Lower lobe of right lung (tissue), 2 donors: ENCODE data around the gene FAAP100. TPM values are rescaled to one million over a fixed set of nuclear protein-coding genes. Genes with fewer than 3 reads are reported as not detected.

Experiments used
- ATAC-seq, 2 donors: fragments of 200-7000 bp; cut with Tn5 transposase; one replicate each; pipeline ENCODE4 v1.9.1; 2020 to 2022; ENCODE audit warnings: mild to moderate bottlenecking in 2 of 2, moderate library complexity in 2 of 2
- DNase-seq: peaks from one replicate; pipeline ENCODE4 v3.0.0-alpha.2; 2020
- H3K27ac ChIP-seq: fragments of 200-600 bp; one replicate; pipeline ENCODE4 v1.8.0; 2022
- H3K27me3 ChIP-seq: fragments of 200-600 bp; one replicate; pipeline ENCODE4 v1.8.0; 2022; ENCODE audit warnings: low read depth
- H3K36me3 ChIP-seq: fragments of 200-600 bp; one replicate; pipeline ENCODE4 v1.8.0; 2022; ENCODE audit warnings: mild to moderate bottlenecking
- H3K4me1 ChIP-seq: fragments of 200-600 bp; one replicate; pipeline ENCODE4 v1.8.0; 2022
- H3K4me3 ChIP-seq: fragments of 200-600 bp; one replicate; pipeline ENCODE4 v1.8.0; 2022; ENCODE audit warnings: mild to moderate bottlenecking
- H3K9me3 ChIP-seq: fragments of 200-600 bp; one replicate; pipeline ENCODE4 v1.8.0; 2022
- CTCF ChIP-seq: fragments of 200-600 bp; IDR thresholded peaks from one replicate; pipeline ENCODE4 v1.8.0; 2022; ENCODE audit warnings: antibody characterized with exemption, mild to moderate bottlenecking
- intact Hi-C: fragments of 100-400 bp; cut with DNase I; formaldehyde crosslinking; loops from one replicate; pipeline ENCODE4 v1.11.0; 2022
- total RNA-seq: library from RNA; stranded (reverse); fragmentation: NEBNext Ultra II Directional; extraction: Animal tissue kit (Norgen Biotek cat#: 25700); gene quantifications from one replicate; pipeline ENCODE4 v1.2.1, GENCODE V29; 2021
- donor health status: DM: no; HTN: yes; CAD: no; lungs with severe emphysema.

The FAAP100 gene
- total RNA-seq, 1 donor from 2014 or later: 26.0 TPM

- TF ChIP-seq CTCF: no peak
- peak in 1 of 2 donors; percentile 24 for ATAC-seq
- H3K27me3 ChIP-seq: no peaks in the 10 kb centered on the region
- peaks cover 31% of the 10 kb centered on the region for H3K4me1 ChIP-seq
- intact Hi-C loops: no loop called here
- H3K27ac ChIP-seq: peak overlapping the region; percentile 49
- DNase-seq: no peak
- peaks cover 100% of the 10 kb centered on the region for H3K36me3 ChIP-seq
- no peaks in the 10 kb centered on the region for H3K9me3 ChIP-seq
- H3K4me3 ChIP-seq: no peak overlapping the region
These were observed 11.9 kb upstream of the FAAP100 start for GRCh38 chr17:81563861-81564586.

- Histone ChIP-seq H3K4me3 (no peak overlapping the region), H3K9me3 (no peaks in the 10 kb centered on the region), H3K36me3 (peaks cover 100% of the 10 kb centered on the region), H3K27me3 (no peaks in the 10 kb centered on the region), H3K27ac (no peak overlapping the region), H3K4me1 (peaks cover 18% of the 10 kb centered on the region)
- no peak for TF ChIP-seq CTCF
- intact Hi-C loops: no loop called here
- DNase-seq: no peak
- ATAC-seq: no peak
These were observed 9.3 kb upstream of the FAAP100 start for GRCh38 chr17:81561494-81561885.

GRCh38 chr17:81558941-81559806, 7.0 kb upstream of the FAAP100 start:
- H3K27ac ChIP-seq: no peak overlapping the region
- H3K36me3 ChIP-seq: peaks cover 81% of the 10 kb centered on the region
- no peak overlapping the region for H3K4me3 ChIP-seq
- no peaks in the 10 kb centered on the region for H3K9me3 ChIP-seq
- peak in 1 of 2 donors; percentile 7 for ATAC-seq
- intact Hi-C loops: no loop called here
- peaks cover under 1% of the 10 kb centered on the region for H3K4me1 ChIP-seq
- TF ChIP-seq CTCF: no peak
- no peaks in the 10 kb centered on the region for H3K27me3 ChIP-seq
- DNase-seq: no peak

- H3K27ac ChIP-seq: no peak overlapping the region
- H3K27me3 ChIP-seq: no peaks in the 10 kb centered on the region
- peaks cover 12% of the 10 kb centered on the region for H3K4me1 ChIP-seq
- no peaks in the 10 kb centered on the region for H3K9me3 ChIP-seq
- DNase-seq: no peak
- no peak overlapping the region for H3K4me3 ChIP-seq
- peaks cover 70% of the 10 kb centered on the region for H3K36me3 ChIP-seq
- intact Hi-C loops: no loop called here
- TF ChIP-seq CTCF: no peak
- ATAC-seq: no peak
These were observed 5.9 kb upstream of the FAAP100 start for GRCh38 chr17:81558115-81558468.

GRCh38 chr17:81557276-81558114, 5.3 kb upstream of the FAAP100 start:
- Histone ChIP-seq H3K9me3 (no peaks in the 10 kb centered on the region), H3K4me1 (peaks cover 14% of the 10 kb centered on the region), H3K27me3 (no peaks in the 10 kb centered on the region), H3K27ac (no peak overlapping the region), H3K4me3 (no peak overlapping the region), H3K36me3 (peaks cover 64% of the 10 kb centered on the region)
- no peak for TF ChIP-seq CTCF
- intact Hi-C loops: no loop called here
- DNase-seq (no peak), ATAC-seq (no peak)
